Left hindlimb (tissue), 1 donor: ENCODE results near the gene RNU5B-1.

Experiments
- DNase-seq: peaks from one replicate; pipeline ENCODE4 v3.0.0-alpha.2; 2018

RNU5B-1 gene

GRCh38 chr15:65329288-65329983 is 25.0 kb downstream of the RNU5B-1 start:
- peak; percentile 19 for DNase-seq

DNA sequence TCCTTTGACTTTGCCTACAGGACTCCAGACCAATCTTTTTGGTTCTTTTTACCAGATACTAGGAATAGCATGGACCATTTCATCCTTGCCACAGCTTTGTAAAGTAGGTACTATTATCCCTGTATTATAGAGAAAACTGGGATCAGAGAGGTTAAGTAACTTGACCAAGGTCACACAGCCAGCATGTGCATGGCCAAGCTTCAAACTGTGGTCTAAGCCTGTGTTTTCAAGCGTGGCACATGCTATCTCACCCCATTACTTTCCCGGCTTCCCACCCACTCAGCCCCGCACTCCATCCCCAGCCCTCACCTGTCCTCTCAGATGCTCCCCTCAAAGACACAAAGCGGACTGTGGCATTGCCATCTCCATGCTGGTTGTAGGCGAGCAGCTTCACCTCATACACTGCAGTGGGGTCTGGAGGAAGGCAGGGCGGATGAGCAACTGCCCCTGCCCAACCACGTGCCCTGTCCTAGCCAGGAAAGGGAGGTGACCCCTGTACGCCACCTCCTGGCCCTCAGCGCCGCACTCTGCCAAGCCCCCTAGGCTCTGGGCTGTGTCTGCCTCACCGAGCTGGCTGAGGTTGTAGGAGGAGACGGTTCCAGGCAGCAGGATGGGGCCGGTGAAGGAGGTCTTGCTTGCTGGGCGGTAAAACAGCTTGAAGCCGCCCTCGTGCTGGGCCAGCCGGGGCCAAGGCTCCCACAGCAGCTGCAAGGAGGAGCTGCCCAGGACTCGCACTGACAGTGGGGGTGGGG is 25.7 kb downstream of the RNU5B-1 start:
- peak; percentile 26 for DNase-seq

- peak; percentile 18 for DNase-seq
Measured at GRCh38 chr15:65330934-65331645, 26.6 kb downstream of the RNU5B-1 start.

- DNase-seq, result peak; percentile 26
Measured at GRCh38 chr15:65331811-65332210, 27.3 kb downstream of the RNU5B-1 start.

- DNase-seq, result peak; percentile 20
Measured at GRCh38 chr15:65332391-65333147, 28.1 kb downstream of the RNU5B-1 start.

DNA sequence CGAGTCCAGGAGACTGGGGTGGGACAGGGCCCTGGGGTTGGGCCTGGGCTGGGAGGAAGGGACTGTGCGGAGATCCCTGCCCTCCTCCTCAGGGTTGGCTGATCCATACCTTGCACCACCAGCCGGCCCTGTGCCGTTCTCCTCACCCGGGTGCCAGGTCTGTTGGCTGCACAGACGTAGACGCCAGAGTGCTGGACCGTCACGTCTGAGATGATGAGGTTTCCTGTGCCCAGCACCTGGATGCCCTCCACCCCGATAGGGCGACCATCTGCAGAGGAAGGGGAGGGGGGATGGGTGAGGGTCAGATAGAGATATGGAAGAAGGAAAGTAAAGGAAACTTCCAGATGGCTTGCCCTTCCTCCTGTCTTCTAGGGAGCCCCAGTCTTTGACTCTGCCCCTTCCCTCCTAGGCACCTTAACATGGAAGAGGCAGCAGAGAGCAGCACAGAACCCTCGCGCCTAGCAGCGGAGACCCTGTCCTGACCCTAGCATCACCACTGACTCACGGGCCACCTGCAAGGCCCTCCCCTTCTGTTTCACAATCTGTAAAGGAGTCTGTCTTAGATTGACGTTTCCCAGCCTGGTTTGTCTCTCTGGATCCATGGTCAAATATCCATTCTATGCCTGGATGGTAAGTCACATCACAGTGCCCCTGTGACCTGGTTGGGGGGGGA is 28.8 kb downstream of the RNU5B-1 start:
- peak; percentile 15 for DNase-seq

DNA sequence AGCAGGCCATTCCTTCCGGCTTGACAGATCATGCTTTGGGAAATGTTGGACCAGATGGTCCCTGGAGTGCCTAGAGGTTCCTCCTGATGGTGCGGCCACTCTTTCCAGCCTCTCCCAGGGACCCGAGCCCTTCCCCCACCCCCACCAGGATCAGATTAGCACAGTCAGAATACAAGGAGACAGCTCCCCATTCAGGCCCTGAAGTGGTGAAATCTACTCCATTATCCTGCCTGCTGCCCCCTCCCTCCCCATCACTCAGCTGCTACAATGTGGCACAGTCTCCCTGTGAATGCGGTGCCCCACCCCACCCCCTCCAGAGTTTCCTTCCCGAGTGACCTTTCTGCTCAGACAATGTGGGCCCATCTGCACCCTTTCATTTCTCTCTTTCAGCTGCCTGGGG is 29.4 kb downstream of the RNU5B-1 start:
- no peak for DNase-seq

DNA sequence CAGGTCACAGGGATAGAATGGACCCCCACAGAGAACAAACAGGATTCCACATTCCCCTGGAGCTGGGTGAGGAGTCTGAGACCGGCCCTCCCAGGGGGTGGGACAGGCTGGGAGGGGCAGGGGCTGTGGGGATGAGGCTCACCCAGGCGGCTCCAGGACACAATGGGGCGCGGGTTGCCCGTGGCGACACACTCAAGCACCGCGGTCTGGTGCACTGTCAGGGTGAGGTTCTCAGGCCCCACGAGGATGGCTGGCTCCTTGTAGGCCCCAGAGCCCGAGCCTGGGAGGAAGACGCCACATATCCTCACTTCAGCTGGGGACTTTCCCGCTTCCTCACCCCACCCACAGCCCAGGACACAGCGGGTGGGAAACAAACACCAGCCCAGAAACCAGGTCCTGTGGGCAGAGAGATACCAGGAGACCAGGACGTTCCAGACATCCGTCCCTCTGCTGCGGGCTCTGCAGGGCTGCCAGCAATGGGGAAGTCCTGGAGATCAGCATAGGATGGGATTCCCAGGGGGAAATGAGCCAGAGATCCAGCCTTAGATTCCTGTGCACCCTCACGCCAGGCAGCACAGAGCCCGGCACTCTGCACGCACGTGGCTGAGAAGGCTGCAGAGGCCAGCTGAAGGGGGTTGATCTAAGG is 30.2 kb downstream of the RNU5B-1 start:
- DNase-seq, result peak; percentile 15

DNA sequence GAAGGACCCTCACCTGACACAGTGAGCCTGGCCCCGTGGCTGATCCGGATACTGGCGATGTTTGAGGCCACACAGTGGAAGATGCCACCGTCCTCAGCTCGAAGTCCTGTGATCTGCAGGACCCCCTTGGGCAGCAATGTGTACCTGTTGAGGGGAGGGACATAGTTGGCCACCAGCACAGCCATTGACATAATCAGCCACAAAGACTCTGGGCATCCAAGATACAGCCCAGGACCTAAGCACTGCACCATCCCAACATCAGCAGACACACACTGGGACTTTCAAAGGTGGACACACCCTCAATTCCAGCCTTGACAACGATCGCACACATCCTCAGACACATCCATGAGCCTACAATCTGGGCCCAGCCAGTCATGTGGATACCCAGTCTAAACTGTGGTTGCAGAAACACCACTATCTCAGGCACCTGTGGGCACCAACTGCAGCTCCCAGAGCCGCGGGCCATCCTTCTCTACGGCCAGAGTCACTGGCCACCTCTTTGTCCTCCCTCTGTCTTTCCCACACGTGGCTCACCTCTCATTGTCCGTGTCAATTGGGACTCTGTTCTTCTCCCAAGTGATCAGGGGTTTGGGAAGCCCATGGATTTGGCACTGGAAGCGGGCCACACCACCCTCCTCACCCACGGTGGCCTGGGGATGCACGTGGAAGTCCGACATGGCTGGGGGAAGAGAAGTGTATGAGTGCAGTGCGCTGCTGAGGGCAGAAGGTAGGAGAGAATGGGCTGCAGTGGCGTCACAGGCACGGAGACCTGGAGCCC is 31.0 kb downstream of the RNU5B-1 start:
- peak; percentile 10 for DNase-seq

DNA sequence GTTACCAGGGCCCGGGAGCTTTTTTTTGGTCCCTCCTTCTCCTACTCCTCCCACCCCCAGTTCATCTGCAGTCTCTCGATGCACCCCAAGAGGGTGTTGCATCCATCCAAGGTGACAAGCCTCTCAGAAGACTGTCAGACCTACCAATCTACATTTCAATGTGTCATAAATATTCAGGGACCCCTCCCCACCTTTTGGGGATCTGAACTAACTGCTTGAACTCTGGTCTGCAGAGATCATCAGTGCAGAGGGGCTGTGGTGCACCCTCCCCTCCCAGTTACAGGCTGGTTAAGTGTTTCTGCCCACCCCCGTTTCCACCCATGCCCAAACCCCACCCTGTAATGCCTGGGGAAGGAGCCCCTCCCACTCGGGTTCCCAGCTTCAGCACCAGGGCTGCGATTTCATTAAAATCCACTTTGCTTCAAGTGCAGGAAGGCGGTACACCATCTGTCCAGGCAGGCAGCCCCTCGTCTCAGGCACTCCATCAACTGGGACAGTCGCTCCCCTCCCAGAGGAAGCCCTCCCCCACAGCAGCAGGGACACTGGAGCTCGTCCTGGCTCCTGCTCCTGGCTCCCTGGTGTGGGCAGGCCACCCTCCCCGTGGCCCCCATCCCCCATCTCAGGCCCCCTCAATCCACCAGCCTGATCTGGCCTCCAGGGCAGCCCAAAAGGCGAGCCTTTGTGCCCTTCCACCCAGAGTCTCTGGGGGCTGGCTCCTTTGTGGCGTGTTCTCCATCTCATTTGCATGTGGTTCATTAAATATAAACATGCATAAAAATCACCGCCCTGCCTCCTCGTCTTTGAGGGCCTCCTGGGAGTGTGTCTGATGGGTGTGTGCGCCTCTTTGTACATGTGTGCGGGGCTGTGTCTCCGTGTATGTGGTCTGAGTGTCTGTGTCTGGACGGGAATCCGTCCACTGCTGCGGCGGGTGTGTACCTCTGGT is 32.3 kb downstream of the RNU5B-1 start:
- DNase-seq, result peak; percentile 30

- peak; percentile 11 for DNase-seq
Measured at GRCh38 chr15:65337436-65338070, 33.1 kb downstream of the RNU5B-1 start.

- no peak for DNase-seq
Measured at GRCh38 chr15:65338366-65338765, 33.9 kb downstream of the RNU5B-1 start.

GRCh38 chr15:65338823-65339222 is 34.3 kb downstream of the RNU5B-1 start:
- DNase-seq, result no peak

DNA sequence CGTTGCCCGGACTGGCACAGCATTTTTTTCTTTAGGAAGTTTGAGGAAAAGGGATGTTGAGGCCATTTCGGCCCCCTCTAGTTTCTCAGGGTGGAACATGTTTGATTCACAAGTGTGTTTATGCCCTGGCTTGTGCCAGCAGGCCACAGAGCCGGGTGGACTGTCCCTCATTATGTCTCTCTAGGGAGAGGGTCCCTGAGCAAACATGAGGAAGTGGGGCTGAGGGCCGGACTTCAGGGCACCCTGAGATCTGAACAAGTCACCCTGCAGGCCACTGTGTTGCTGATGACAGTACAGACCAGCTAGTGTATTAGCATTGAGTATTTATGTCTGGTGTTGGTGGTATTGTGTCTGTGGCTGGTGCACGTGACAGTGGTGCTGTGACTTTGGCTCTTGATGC is 34.9 kb downstream of the RNU5B-1 start:
- no peak for DNase-seq

GRCh38 chr15:65339920-65340319 is 35.4 kb downstream of the RNU5B-1 start:
- DNase-seq, result no peak

GRCh38 chr15:65342493-65342892 is 38.0 kb downstream of the RNU5B-1 start:
- no peak for DNase-seq

DNA sequence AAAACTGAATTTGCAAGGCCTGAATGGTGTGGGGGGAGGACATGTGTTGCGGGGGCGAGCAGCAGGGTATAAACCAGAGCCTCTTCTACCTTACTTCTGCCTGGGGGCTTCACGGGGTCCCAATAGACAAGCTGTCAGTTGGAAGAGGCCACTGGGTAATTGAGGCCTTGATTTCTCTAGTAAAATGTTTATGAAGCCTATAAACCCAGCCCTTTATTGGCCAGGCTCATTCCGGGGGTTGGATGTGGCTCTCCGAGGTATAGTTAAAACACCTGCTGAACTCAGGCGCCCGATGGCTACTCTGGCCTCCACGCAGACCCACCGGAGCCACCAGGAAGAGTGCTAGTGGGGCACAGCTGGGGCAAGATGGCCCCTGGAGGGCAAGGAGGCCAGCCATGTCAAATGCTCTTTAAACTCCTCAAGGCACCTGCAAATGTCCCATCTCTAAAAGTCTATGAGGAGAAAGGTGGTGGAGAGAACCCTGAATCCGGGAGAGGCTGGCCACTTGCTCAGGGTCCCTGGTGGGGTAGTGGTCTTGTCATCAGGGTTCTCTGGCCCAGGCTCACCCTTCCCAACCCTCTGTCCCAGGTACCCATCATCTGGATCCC is 39.0 kb downstream of the RNU5B-1 start:
- no peak for DNase-seq

DNA sequence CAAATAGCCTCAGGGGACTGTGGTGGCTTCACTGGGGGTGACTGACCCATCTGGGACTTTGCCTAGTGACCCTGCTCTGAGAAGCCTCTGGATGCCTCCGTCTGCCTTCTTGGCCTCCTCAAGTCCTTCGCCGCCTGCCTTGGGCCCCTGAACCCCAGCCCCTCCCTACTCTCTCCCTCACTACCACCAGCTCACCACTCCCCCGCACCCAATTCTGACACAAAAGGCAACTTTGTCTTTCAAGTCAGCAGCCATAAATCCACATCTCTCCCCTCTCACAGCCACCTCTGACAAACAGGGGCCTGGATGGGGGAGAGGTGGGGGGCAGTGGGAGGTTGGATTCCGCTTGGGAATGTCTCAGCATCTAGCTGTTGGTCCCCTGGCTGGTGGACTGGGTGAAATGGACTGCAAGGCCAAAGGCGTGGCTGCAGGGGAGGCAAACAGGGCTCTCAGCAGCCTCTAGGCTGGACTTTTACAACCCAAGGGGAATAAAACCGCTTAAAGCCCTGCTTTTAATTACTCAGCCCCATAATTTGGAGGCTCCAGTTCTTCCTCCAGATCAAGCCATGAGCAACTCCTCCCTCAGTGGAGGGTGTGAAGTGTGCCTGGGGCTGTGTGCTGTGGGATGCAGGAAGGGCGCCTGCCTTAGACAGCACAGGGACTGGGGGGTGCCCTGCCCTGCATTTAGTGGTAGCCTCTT is 39.9 kb downstream of the RNU5B-1 start:
- no peak for DNase-seq
